Stimulated activated CD4-positive, alpha-beta T cell treated with anti-CD3 and anti-CD28 coated beads, Interleukin-2, amount 100 ng/mL, for 48 hours (primary cell): ENCODE results near the gene SH3RF1.
A peak's percentile ranks its signal among the peaks of the same experiment; 100 is the strongest.

Experiments
- DNase-seq, 2 donors: peaks; one replicate each; pipeline ENCODE4 v3.0.0-alpha.2; 2020

SH3RF1 gene

DNA sequence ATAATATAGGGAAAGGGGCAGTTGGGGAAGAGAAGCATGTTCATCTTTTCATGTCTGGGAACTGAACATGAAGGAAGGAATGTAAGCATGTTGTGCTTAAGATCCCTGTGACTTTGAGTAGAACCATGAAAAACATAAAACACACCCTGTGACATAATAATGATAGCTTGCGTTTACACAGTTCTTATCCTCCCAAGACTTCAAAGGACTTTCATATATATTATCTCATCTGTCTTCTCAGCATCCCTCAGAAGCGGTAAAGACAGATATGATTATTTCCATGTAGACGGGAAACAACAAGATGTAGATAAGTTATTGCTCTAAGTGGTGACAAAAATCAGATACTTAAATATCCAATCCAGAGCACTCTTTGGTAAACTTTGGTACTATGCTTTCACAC lies 3.3 kb upstream of the SH3RF1 start:
- no peak for DNase-seq

DNA sequence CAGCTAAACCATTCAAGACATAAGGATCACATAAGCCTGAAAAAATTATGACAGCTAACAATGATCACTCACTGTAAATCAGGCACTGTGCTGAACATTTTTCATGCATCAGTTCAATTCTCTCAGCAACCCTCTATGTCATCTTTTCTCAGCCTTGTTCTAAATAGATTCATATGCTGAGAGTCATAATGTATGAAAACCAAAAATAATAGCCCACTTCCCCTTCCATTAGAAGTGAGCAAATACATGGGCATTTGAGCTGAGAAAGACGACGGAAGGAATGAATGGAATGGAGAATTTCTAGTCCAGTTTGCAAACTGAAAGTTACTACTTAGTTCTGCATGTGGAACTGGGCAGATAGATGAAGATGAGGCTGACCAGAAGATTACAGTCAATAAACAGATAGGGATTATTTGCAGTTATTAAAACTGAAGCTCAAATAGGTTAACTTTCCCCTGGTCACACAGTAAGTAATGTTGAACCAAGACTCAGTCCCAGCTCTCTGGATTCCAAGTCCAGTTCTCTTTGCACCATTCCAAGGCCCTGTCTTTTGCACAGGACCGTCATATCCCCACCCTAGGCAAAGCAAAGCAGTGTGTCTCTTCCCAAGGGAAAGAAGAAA lies 1.6 kb upstream of the SH3RF1 start:
- no peak for DNase-seq

GRCh38 chr4:169271692-169272007 lies 894 bp upstream of the SH3RF1 start:
- no peak for DNase-seq

DNA sequence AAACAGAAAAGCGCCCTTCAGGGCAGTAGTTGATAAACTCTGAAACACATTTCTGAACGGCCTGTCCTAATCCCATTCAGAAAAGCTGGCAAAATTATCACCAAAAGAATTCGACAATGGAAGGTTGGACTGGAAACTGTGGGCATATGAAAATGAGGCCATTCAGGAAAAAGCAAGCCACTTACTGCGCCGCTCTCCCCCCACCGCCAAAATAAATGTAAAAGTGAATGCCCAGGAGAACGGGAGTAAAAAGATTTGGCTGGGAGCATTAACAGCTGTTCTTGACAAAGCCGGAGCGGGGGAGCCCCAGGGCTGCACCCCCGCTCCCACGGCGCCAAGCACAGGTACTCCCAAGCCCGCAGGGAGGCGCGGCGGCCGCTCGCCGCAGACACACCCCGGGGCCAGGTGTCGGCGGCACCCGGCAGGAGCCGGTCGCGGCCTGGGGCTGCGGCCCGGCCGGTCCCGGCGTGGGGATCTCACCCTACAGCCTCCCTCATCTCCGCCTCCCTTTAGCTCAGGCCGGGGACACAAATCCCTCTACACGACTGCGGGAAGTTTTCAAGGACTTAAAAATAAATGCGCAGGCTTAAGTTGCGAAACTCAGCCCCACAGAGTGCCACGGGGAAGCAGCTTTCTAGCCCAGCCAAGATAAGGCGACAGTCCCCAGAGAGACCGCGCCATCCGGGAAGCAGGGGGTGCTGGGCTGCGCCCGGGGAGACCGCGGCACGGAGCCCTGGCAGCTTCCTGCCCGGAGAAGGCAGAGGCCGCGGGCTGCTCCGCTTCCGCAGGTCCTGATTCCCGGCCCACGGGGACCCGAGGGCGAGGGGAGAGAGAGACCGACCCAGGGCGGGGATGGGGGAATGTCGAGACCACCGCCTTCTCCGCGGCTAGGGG lies 593 bp downstream of the SH3RF1 start:
- DNase-seq: peak; percentile 11 to 15

DNA sequence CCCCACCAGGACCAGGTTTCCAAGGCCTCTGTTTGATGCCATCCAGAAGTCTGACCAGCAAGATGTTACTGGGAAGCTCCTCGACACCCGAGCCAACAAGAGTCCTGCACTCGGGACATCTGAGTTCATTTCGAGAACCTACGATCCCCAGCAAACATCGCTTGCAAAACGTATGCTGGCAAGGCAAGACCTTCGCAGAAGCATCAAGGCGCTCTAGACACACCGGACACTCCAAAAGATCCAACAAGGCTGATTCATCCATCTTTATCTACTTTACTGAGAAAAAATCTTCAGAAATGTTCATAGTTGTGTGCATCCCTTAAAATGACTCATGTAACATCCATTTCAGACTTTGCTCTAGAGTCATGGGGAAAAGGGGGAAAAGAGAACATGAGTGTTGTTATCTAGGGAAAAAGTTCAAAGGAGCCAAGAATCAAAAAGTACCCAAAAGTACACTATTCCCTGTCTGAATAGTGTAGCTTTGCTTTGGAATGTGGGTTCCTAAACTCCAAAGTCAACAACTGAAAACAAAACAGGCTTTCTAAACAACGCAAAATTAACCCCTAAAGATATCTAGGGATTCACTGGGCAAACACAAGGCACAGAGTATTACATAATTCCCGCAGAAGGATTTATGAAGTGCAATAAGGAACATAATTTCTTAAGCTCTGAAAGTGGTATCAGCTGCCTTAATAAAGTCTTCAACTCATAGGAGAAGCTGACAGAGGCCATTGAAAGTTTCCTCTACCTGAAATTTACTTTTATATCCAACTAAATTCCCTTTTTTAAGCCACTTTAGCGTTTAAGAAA lies 1.6 kb downstream of the SH3RF1 start:
- no peak for DNase-seq

GRCh38 chr4:169267070-169267469 lies 3.7 kb downstream of the SH3RF1 start:
- no peak for DNase-seq

- DNase-seq: no peak
Measured at GRCh38 chr4:169266661-169267060, 4.1 kb downstream of the SH3RF1 start.

GRCh38 chr4:169266081-169266480 lies 4.7 kb downstream of the SH3RF1 start:
- DNase-seq: no peak

DNA sequence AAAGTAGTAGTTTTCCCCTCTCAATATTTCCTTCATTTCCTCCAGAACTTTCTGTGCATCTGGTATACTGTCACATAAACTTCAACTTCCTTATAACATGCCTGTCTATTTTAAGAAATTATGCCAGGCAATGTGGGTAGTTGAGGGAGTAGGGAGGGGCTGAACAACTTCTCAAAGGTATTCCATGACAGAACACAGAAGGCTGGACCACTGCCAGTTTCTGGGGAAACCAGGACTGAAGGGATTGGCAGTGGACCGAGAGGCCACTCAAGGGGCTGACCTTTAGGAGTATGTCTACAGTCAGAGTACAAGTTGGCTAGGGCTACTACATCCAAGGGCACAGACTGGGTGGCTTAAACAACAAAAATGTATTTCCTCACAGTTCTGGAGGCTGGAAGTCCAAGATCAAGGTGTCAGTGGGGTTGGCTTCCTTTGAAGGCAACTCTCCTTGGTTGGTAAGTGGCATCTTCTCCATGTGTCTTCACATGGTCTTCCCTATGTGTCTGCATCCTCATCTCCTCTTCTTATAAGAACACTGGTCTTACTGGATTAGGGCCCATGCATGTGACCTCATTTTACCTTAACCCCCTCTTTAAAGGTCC lies 6.9 kb downstream of the SH3RF1 start:
- no peak for DNase-seq

DNA sequence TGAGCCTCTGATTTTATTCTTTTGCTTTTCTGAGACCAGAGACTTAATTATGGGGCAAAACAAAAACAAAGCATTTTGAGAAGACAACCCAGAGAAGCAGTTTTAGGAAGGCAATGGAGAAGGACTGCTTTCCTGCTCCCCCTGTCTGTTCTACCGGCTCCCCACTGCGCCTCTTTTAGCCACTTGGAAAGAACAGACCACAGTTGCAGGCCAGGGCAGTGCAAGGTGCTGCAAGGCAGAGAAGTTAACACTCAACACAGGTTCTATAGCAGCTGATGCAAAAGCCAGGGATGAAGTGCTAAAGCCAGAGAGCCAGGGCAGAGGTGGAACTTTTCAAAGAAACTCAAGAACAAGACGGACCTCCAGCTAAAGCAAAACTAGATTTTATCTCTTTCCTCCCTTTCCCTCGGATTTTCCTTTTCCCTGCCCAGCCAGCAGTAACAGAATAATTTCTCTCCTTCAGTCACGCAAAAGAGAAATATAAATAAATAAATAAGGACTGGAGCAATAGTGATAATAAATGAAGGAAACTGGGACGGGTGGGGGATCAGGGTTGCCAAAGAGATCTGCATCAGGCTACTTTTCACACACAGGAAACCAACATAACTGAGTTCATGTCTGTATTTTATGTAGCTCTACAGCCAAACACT lies 10.4 kb downstream of the SH3RF1 start:
- no peak for DNase-seq

DNA sequence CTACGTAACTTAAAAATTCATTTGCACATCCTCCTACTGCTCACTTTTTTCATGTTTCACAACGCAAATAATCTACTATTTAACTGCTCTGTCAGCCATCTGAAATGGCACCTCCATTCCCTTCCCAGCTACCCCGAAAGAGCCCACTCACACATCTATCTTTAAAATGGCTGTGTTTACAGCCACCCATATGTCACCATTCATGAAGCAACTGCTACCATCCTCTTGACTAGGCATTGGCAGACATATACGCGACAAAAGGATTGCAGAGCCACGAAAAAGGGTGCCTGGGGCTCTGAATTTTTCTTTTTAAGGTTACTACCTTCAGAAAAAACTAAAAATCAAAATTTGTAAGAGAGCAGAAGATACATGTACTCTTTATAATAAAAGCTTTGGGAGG lies 11.5 kb downstream of the SH3RF1 start:
- DNase-seq: no peak

DNA sequence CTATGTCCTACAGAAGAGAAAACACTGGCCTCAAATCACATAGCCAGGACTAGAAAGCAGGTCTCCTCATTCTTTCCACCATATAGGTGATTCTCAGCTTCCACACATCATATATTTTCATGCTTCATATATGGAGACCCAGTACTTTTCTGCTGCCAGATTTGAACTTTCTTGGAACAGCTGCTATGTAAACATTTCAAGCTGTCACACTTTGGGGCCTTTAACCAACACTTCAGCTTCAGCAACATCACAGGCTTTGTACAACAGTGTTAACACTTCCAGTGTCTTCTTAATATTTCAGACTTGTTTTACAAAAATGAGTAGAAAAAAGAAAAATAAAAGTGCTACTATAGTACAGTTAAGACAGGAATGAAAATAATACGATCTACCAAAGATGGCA lies 12.6 kb downstream of the SH3RF1 start:
- DNase-seq: no peak

DNA sequence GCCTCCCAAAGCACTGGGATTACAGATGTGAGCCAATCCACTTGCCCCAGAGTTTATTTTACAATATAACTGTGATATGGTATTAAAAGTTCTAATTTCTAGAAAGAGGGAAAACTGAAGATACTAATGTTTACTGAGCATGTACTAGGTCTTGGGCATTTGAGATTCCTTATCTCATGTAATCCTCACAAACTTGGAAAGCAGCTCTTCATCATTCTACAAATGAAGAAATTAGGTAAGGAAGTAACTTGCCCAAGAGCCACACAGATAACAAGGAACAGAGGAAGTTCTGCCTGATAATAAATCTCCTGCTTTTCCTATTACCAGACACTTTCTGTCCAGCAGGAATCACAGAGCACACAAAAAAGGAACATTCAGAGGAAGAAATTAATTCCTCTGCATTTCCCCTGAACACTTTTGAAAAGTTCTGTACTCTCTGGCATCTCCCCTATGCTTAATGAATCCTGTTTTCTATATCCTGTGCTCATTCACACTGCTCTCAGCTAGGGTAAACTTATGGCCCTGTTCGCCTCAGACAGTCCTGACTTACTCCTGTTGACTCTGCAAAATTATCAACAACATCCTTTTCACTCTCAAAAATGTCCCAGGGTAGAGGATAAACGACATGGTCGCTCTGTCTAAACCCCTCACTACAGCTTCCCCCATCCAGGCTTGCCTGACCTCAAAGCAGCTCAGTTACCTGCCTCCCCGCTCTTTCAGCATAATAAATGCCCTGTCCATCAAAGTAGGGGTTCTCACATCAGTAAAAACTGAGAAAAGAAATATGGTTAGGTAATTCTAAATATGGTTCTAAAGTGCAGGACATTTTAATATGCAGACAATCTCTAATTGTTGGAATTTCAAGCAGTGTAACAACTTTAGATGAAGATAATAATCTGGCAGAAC lies 13.6 kb downstream of the SH3RF1 start:
- DNase-seq: no peak

DNA sequence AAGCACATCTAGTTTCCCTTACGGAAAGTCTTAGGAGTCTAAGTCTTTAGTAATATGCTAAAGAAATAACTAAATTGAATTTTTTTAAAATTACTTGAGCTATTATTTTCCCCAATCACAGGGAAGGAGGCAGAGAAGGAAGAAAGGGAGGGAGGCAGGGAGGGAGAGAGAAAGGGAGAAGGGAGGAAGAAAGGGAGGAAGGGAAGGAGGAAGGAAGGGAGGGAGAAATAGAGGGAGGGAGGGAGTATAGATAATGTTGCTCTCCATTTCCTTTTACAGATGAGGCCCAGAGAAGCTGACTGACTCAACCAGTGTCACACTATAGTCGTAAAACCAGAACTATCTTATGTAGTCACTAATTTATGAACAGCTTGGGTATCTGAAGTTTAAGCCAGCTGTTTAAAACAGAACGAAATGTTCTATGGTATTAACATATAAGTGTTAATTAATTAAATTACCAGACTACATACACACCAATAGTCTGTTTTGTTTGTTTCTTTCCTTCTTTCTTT lies 14.6 kb downstream of the SH3RF1 start:
- DNase-seq: no peak

DNA sequence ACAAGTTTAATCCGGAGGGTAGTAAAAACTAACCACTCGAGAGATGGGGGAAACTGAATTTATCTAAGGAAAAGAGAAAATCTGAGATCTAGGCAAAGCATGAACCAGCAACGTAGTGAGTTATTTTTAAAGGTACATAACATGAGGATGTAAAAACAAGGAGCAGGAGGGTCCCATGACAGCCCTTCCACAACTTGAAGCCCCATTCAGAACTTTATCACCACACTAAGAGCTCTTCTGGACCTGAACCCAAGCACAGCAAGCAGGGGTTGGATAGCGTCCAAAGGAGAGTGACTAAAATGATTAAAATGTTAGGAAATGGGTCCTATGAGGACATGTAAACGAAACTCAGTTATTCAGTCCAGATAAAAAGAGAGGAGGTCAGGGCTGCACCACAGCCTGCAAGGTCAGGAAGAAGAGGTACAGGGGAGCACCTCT lies 16.2 kb downstream of the SH3RF1 start:
- no peak for DNase-seq

DNA sequence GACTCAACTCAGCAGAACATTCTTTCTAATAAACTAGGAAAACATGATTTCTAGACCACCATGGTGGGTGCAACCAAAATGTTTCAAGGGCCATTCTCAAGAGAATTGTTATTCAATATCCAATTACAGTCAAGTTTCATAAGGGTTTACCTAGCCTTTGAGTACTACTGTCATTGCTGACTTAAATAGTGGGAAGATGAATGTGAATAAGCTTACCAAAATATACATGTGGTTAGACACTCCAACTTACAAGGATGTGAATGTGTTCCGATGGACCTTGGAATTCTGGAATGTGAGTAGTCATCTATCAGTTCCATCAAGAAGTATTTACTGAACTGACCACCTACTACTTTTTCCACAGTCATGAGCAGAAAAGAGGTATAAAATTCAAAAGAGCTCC lies 16.9 kb downstream of the SH3RF1 start:
- no peak for DNase-seq

GRCh38 chr4:169253113-169253671 lies 17.6 kb downstream of the SH3RF1 start:
- no peak for DNase-seq

DNA sequence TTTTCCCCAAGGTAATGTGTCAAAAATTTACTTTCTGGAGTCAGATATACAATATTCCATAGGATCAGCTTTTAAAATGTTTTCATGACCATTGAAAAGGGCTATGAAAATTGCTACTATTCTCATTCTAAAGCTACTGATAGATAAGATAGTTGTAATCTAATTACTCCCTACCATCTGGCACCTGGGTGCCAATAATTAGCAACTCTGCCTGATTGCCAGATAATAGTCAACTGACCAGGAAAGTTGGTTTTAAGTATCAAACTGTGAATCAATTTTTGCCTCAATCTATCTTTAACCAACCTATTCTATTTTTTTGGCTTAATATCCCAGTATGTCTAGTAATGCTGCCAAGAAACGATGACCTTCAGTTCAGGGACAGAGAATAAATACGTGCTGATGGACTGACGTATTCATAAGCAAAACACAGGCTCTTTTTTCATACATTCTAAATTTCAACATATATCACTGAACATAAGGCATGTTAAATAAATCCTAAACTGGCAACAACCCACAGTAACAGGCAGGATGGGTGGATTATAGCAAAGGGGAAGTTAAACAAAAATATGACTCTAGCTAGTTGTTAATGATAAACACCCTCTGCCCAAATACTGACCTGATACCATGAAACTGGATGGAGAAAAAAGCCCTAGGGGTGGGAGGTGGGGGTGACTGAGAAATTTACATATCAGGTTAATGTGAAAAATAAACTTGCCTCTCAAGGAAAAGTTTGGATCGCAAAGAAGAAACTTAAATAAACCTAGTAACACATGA lies 18.2 kb downstream of the SH3RF1 start:
- no peak for DNase-seq

DNA sequence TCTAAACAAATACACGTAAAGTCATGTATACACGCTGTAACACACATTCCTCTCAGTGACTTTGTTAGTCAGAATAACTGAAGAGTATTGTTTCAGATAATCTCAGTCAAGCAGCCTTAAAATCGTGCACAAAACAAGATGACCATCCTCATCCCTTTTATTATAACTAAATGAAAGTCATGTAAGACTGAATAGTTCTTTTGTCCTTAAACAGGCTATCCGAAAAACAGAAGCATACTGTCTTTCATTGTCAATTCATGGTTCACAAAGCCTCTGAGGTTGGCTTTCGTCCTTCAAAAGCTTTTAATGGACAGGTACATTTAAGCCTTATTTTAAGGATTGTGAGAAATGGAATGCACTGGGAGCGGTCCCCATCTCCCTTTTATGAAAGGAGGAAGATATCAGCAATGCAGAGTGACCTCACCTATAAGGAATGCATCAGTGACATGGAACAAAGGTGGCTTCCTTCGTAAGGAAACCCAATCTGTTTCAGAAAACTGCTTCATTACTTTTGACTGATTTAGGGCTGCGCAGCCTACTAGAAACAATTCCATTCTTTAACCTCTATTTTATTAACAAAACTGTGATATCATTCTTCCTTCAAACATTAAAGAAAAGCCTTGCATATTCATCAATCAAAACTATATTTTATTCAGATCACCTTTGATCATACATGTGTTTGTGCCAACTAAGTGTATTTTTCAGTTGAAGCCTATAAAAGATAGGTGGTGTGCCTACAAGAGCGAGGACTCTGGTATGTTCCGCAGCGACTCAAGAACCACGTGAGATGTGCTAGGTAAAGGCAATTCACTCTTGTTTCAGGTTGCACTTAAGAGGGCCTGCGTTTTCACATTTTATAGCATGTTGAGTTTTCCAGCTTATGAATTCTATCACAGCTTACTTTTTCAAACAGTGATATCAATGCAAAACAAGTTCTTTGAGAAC lies 19.2 kb downstream of the SH3RF1 start:
- DNase-seq: no peak
